ENCODE results near the gene LFNG. TPM values are rescaled to one million over a fixed set of nuclear protein-coding genes. Genes with fewer than 3 reads are reported as not detected.

LFNG gene, protein sequence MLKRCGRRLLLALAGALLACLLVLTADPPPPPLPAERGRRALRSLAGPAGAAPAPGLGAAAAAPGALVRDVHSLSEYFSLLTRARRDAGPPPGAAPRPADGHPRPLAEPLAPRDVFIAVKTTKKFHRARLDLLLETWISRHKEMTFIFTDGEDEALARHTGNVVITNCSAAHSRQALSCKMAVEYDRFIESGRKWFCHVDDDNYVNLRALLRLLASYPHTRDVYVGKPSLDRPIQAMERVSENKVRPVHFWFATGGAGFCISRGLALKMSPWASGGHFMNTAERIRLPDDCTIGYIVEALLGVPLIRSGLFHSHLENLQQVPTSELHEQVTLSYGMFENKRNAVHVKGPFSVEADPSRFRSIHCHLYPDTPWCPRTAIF
- polyA plus RNA-seq: 10 to 100 TPM; 10.5 to 39.3 (median 17.5) TPM
- long read RNA-seq, donor 1, transcript LFNG-201 (8 exons, 2,377 nt): major isoform, 17 of 31 reads
- long read RNA-seq, donor 1, partial matches to known transcripts: 14 of 31 reads
- long read RNA-seq, donor 1, other reads (novel, unspliced or antisense): 0 of 31 reads
- long read RNA-seq, donor 2, partial matches to known transcripts: 0 of 4 reads
- long read RNA-seq, donor 2, other reads (novel, unspliced or antisense): 0 of 4 reads
- long read RNA-seq, donor 3, partial matches to known transcripts: 0 of 1 reads
- long read RNA-seq, donor 3, other reads (novel, unspliced or antisense): 0 of 1 reads
- long read RNA-seq, donor 4: 0 reads
- long read RNA-seq, donor 5, partial matches to known transcripts: 0 of 1 reads
- long read RNA-seq, donor 5, other reads (novel, unspliced or antisense): 0 of 1 reads
- long read RNA-seq, donor 6, partial matches to known transcripts: 0 of 2 reads
- long read RNA-seq, donor 6, other reads (novel, unspliced or antisense): 0 of 2 reads
- long read RNA-seq, donor 7, transcript LFNG-201 (8 exons, 2,377 nt): major isoform, 11 of 11 reads
- long read RNA-seq, donor 7, partial matches to known transcripts: 0 of 11 reads
- long read RNA-seq, donor 7, other reads (novel, unspliced or antisense): 0 of 11 reads
- long read RNA-seq, donor 8, partial matches to known transcripts: 0 of 1 reads
- long read RNA-seq, donor 8, other reads (novel, unspliced or antisense): 0 of 1 reads
- long read RNA-seq, donor 9, partial matches to known transcripts: 0 of 3 reads
- long read RNA-seq, donor 9, other reads (novel, unspliced or antisense): 0 of 3 reads
- long read RNA-seq, donor 10, transcript LFNG-201 (8 exons, 2,377 nt): major isoform, 15 of 15 reads
- long read RNA-seq, donor 10, partial matches to known transcripts: 0 of 15 reads
- long read RNA-seq, donor 10, other reads (novel, unspliced or antisense): 0 of 15 reads

DNA sequence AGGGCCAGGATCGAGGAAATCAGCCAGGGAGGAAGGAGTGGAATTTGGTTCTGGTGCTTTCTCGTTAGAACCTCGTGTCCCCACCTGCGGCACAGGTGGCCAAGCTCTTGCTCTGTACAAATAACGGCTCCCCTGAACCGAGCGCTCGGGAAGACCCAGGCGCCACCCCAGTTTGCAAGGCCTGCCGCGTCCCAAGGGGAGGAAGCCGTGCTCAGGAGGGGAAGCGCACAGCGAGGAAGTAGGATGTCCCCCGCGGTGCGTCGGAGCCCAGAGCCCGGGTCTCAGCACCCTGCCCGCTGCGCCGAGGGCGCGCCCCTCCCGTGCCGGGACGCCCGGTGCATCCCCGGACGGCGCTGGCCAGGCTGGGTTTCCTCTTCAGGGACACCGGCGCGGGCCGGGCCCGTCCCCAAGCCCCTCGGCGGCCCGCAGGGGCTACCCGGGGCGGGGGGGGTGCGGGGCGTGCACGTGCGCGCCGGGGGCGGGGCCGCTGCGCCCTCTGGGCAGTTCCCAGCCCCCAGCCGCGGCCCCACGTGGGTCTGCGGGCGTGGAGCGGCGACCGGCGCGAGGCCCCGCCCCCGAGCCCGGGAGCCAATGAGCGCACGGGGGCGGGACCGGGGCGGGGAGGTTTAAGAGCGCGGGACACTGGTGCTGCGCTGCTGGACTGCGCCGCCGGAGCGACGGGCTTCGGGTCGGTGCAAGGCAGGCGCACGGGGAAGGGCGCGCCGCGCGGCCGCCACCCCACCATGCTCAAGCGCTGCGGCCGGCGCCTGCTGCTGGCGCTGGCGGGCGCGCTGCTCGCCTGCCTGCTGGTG, at the start of gene LFNG:
TSS of gene LFNG (plus strand) at position 656 of the 812 bp plus-strand sequence. CDS start at position 744, 88 bp downstream.
- DNase-seq (peak; percentile 92 to 95), FAIRE-seq (no peak)
- Histone ChIP-seq H3K9me3 (ENCODE audit: control insufficient read depth in 2 of 2, insufficient read depth in 1 of 2, low read depth in 1 of 2, low read length in 1 of 2) (no peaks in the 10 kb centered on the region), H3K27me3 (ENCODE audit: control insufficient read depth in 3 of 3, insufficient read depth in 3 of 3, low read length in 3 of 3) (peaks cover 0 to 12% (median 0%) of the 10 kb centered on the region in 3 donors), H3K36me3 (ENCODE audit: control insufficient read depth in 3 of 3, insufficient read depth in 2 of 3, low read depth in 1 of 3, low read length in 3 of 3) (peaks cover 0 to 19% (median 0%) of the 10 kb centered on the region in 3 donors), H3K4me3 (ENCODE audit: low read depth in 1 of 3, low read length in 3 of 3) (peak within 1 kb of the TSS; percentile 68 to 74 (median 70)), H3K4me1 (ENCODE audit: control insufficient read depth in 3 of 3, insufficient read depth in 2 of 3, low read depth in 1 of 3, low read length in 2 of 3) (peaks cover 0 to 50% (median 3%) of the 10 kb centered on the region in 3 donors), H3K27ac (ENCODE audit: low read depth in 1 of 3, low read length in 2 of 3) (peak within 1 kb of the TSS in 2 of 3 donors; percentile 63 to 98)
- 0 to 1% (median 1%) methylated on average over 60 to 95 of the region's 95 CpGs for WGBS, 3 donors

DNA sequence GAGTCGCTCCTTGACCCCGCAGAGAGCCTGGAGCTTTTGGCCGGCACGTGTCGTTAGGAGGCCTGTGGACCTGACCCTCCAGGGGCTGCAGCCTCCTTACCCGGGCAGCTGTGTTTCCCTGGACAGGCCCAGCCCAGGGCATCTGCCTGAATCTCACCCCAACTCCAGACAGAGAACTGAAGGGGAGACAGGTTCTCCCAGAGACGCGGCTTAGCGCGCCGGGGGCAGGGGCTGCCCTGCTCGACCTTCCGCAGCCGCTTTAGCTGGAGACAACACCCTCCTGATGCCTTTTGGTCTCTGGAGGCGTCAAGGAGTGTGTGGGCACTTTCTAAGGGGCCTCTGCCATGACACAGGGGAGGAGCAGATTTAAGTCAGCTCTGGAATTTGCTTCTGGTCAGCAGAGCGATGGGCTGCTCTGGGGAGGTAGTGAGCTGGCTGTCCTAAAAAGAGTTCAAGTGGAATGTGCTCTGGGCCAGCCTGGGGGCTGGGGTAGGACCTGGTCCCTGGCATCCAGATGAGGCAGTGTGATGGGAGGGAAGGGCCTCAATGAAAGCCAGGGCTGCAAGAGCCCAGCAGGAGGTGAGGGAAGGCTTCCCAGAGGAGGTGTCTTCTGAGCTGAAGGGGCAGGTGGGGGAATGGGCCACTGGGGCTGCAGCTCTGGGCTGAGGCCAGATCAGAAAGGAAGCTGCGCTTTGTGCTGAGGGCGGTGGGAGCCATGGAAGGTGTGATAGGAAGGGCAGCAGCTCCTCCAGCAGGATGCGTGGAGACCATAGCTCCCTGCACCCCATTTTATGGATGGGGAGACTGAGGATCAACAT, 49.2 kb upstream of the LFNG start:
- DNase-seq: no peak
- no peaks in the 10 kb centered on the region for H3K36me3 ChIP-seq (ENCODE audit: control insufficient read depth in 3 of 3, insufficient read depth in 2 of 3, low read depth in 1 of 3, low read length in 3 of 3)
- no peaks in the 10 kb centered on the region for H3K27me3 ChIP-seq (ENCODE audit: control insufficient read depth in 3 of 3, insufficient read depth in 3 of 3, low read length in 3 of 3)
- 51 to 82% (median 66%) methylated on average over 19 of the region's 19 CpGs for WGBS, 3 donors
- no peaks in the 10 kb centered on the region for H3K4me1 ChIP-seq (ENCODE audit: control insufficient read depth in 3 of 3, insufficient read depth in 2 of 3, low read depth in 1 of 3, low read length in 2 of 3)
- FAIRE-seq: no peak
- no peak overlapping the region for H3K27ac ChIP-seq (ENCODE audit: low read depth in 1 of 3, low read length in 2 of 3)
- H3K9me3 ChIP-seq (ENCODE audit: control insufficient read depth in 2 of 2, insufficient read depth in 1 of 2, low read depth in 1 of 2, low read length in 1 of 2): no peaks in the 10 kb centered on the region
- H3K4me3 ChIP-seq (ENCODE audit: low read depth in 1 of 3, low read length in 3 of 3): no peak overlapping the region

- DNase-seq (no peak), FAIRE-seq (no peak)
- H3K27me3 ChIP-seq (ENCODE audit: control insufficient read depth in 3 of 3, insufficient read depth in 3 of 3, low read length in 3 of 3): no peaks in the 10 kb centered on the region
- 29 to 58% (median 44%) methylated on average over 5 of the region's 5 CpGs for WGBS, 3 donors
- no peak overlapping the region for H3K4me3 ChIP-seq (ENCODE audit: low read depth in 1 of 3, low read length in 3 of 3)
- H3K4me1 ChIP-seq (ENCODE audit: control insufficient read depth in 3 of 3, insufficient read depth in 2 of 3, low read depth in 1 of 3, low read length in 2 of 3): no peaks in the 10 kb centered on the region
- no peak overlapping the region for H3K27ac ChIP-seq (ENCODE audit: low read depth in 1 of 3, low read length in 2 of 3)
- H3K36me3 ChIP-seq (ENCODE audit: control insufficient read depth in 3 of 3, insufficient read depth in 2 of 3, low read depth in 1 of 3, low read length in 3 of 3): no peaks in the 10 kb centered on the region
- no peaks in the 10 kb centered on the region for H3K9me3 ChIP-seq (ENCODE audit: control insufficient read depth in 2 of 2, insufficient read depth in 1 of 2, low read depth in 1 of 2, low read length in 1 of 2)
Measured at GRCh38 chr7:2471022-2471329, 48.6 kb upstream of the LFNG start.

GRCh38 chr7:2471396-2471795, 48.2 kb upstream of the LFNG start:
- 33 to 64% (median 50%) methylated on average over 17 of the region's 17 CpGs for WGBS, 3 donors
- no peak overlapping the region for H3K4me3 ChIP-seq (ENCODE audit: low read depth in 1 of 3, low read length in 3 of 3)
- H3K9me3 ChIP-seq (ENCODE audit: control insufficient read depth in 2 of 2, insufficient read depth in 1 of 2, low read depth in 1 of 2, low read length in 1 of 2): no peaks in the 10 kb centered on the region
- no peaks in the 10 kb centered on the region for H3K4me1 ChIP-seq (ENCODE audit: control insufficient read depth in 3 of 3, insufficient read depth in 2 of 3, low read depth in 1 of 3, low read length in 2 of 3)
- H3K27ac ChIP-seq (ENCODE audit: low read depth in 1 of 3, low read length in 2 of 3): no peak overlapping the region
- DNase-seq (peak in 1 of 2 donors; percentile 30), FAIRE-seq (no peak)
- H3K27me3 ChIP-seq (ENCODE audit: control insufficient read depth in 3 of 3, insufficient read depth in 3 of 3, low read length in 3 of 3): no peaks in the 10 kb centered on the region
- H3K36me3 ChIP-seq (ENCODE audit: control insufficient read depth in 3 of 3, insufficient read depth in 2 of 3, low read depth in 1 of 3, low read length in 3 of 3): no peaks in the 10 kb centered on the region

GRCh38 chr7:2472739-2473138, 46.8 kb upstream of the LFNG start:
- H3K36me3 ChIP-seq (ENCODE audit: control insufficient read depth in 3 of 3, insufficient read depth in 2 of 3, low read depth in 1 of 3, low read length in 3 of 3): no peaks in the 10 kb centered on the region
- H3K9me3 ChIP-seq (ENCODE audit: control insufficient read depth in 2 of 2, insufficient read depth in 1 of 2, low read depth in 1 of 2, low read length in 1 of 2): no peaks in the 10 kb centered on the region
- WGBS, 3 donors: 68 to 86% (median 72%) methylated on average over 5 to 6 of the region's 6 CpGs
- no peak overlapping the region for H3K27ac ChIP-seq (ENCODE audit: low read depth in 1 of 3, low read length in 2 of 3)
- H3K27me3 ChIP-seq (ENCODE audit: control insufficient read depth in 3 of 3, insufficient read depth in 3 of 3, low read length in 3 of 3): no peaks in the 10 kb centered on the region
- no peak overlapping the region for H3K4me3 ChIP-seq (ENCODE audit: low read depth in 1 of 3, low read length in 3 of 3)
- peaks cover 0 to 4% (median 0%) of the 10 kb centered on the region in 3 donors for H3K4me1 ChIP-seq (ENCODE audit: control insufficient read depth in 3 of 3, insufficient read depth in 2 of 3, low read depth in 1 of 3, low read length in 2 of 3)
- no peak for FAIRE-seq
- DNase-seq: no peak

GRCh38 chr7:2473496-2474180, 45.9 kb upstream of the LFNG start:
- no peak overlapping the region for H3K27ac ChIP-seq (ENCODE audit: low read depth in 1 of 3, low read length in 2 of 3)
- WGBS, 3 donors: 70 to 81% (median 76%) methylated on average over 12 of the region's 12 CpGs
- H3K9me3 ChIP-seq (ENCODE audit: control insufficient read depth in 2 of 2, insufficient read depth in 1 of 2, low read depth in 1 of 2, low read length in 1 of 2): no peaks in the 10 kb centered on the region
- no peaks in the 10 kb centered on the region for H3K27me3 ChIP-seq (ENCODE audit: control insufficient read depth in 3 of 3, insufficient read depth in 3 of 3, low read length in 3 of 3)
- FAIRE-seq: no peak
- H3K4me3 ChIP-seq (ENCODE audit: low read depth in 1 of 3, low read length in 3 of 3): no peak overlapping the region
- DNase-seq: no peak
- H3K36me3 ChIP-seq (ENCODE audit: control insufficient read depth in 3 of 3, insufficient read depth in 2 of 3, low read depth in 1 of 3, low read length in 3 of 3): no peaks in the 10 kb centered on the region
- H3K4me1 ChIP-seq (ENCODE audit: control insufficient read depth in 3 of 3, insufficient read depth in 2 of 3, low read depth in 1 of 3, low read length in 2 of 3): peaks cover 1 to 13% (median 2%) of the 10 kb centered on the region in 3 donors

GRCh38 chr7:2474224-2474623, 45.4 kb upstream of the LFNG start:
- peaks cover 0 to under 1% (median 0%) of the 10 kb centered on the region in 3 donors for H3K27me3 ChIP-seq (ENCODE audit: control insufficient read depth in 3 of 3, insufficient read depth in 3 of 3, low read length in 3 of 3)
- H3K36me3 ChIP-seq (ENCODE audit: control insufficient read depth in 3 of 3, insufficient read depth in 2 of 3, low read depth in 1 of 3, low read length in 3 of 3): no peaks in the 10 kb centered on the region
- H3K9me3 ChIP-seq (ENCODE audit: control insufficient read depth in 2 of 2, insufficient read depth in 1 of 2, low read depth in 1 of 2, low read length in 1 of 2): no peaks in the 10 kb centered on the region
- WGBS, 3 donors: 69 to 80% (median 80%) methylated on average over 15 of the region's 15 CpGs
- H3K4me1 ChIP-seq (ENCODE audit: control insufficient read depth in 3 of 3, insufficient read depth in 2 of 3, low read depth in 1 of 3, low read length in 2 of 3): peaks cover 2 to 15% (median 3%) of the 10 kb centered on the region in 3 donors
- H3K27ac ChIP-seq (ENCODE audit: low read depth in 1 of 3, low read length in 2 of 3): no peak overlapping the region
- FAIRE-seq (no peak), DNase-seq (no peak)
- H3K4me3 ChIP-seq (ENCODE audit: low read depth in 1 of 3, low read length in 3 of 3): no peak overlapping the region
